Subcutaneous adipose tissue (tissue), 4 donors: ENCODE data around the gene OPALIN. TPM values are rescaled to one million over a fixed set of nuclear protein-coding genes. Genes with fewer than 3 reads are reported as not detected.

Source experiments
- CTCF ChIP-seq: fragments of 450-650 bp; IDR thresholded peaks from one replicate; pipeline ENCODE4 v1.5.1; 2016; ENCODE audit warnings: low read depth, mild to moderate bottlenecking, control low read depth, antibody characterized with exemption, moderate library complexity
- total RNA-seq, 4 donors: library from RNA; depleted of rRNA; stranded (reverse); fragments of >200 nt; gene quantifications; one replicate each; pipeline ENCODE4 v1.1.0, GENCODE V29; 2016

OPALIN gene
- total RNA-seq, 4 donors from 2014 or later = not detected

DNA sequence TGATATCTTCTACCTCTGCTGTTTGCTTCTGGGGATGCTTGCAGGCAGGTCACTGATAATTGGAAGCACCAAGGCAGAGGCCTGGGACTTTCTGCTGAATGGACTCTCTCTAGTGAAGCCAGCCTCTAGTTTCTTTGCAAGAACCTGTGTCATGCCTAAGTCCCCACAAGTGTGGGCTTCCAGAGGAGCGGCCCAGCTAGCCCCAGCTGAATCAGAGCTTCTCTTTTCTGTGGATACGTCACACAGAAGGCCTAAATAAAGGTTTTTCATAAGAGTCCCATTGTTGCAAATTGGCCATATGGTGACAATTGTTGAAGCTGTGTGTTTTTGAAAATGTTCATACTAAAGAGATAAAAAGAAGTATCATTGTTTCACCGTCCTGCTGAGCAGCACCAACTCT is 6.8 kb upstream of the OPALIN start:
- TF ChIP-seq CTCF = no peak

- no peak for TF ChIP-seq CTCF
Observed at GRCh38 chr10:96360766-96361165, 2.0 kb upstream of the OPALIN start.

- TF ChIP-seq CTCF = no peak
Observed at GRCh38 chr10:96360331-96360730, 1.5 kb upstream of the OPALIN start.

DNA sequence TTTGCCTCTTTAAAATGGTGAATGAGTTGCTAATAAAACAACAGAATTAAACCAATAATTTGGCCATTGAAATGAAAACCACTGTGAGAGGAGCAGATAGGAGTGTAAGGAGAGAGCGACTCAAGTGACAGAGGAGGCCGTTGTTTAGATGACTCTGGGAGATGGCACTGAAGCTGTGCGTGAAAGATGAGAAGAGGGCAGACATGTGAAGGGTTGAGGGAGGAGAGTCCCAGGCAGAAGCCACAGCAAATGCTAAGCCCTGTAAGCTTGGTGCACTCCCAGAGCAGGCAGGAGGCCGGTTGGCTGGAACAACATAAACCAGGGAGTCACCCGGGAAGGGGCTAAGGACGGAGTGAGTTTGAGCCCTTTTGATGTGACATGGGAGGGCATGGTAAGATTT is 814 bp upstream of the OPALIN start:
- TF ChIP-seq CTCF = no peak

GRCh38 chr10:96357038-96357620 is 1.7 kb downstream of the OPALIN start:
- TF ChIP-seq CTCF = no peak

GRCh38 chr10:96352582-96352981 is 6.2 kb downstream of the OPALIN start:
- no peak for TF ChIP-seq CTCF

DNA sequence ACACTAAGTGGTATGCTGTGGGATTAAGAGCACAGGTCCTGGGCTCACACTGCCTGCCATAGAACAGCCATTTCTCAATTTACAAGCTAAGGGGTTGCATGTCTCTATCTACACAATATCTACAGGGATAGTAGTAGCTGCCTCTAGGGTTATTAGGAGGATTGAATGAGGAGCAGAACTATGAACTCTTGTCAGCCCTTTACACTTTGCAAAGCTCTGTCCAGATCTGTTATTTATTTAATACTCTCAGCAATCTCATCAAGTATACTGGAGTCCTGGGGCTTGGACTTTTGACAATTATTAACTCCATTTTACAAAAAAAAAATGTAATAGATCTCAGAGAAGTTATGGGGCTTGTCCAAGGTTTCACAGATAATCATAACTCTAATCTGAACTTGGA is 6.8 kb downstream of the OPALIN start:
- TF ChIP-seq CTCF = no peak

DNA sequence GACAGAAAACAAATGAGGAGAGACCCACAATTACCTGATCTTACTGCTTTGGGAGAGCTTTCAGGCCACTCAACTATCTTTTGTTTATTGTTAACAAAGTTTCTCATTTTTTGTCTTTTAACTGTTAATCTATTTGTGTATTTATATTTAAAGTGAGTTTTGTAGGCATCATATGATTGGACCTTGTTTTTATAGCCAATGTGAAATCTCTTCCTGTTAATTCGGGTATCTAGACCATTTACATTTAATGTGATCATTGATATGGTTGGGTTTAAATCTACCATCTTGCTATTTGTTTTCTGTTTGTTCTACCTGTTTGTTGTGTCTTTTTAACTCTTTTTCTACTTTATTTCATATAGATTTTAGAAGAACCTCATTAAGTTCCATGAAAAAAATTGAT is 12.5 kb downstream of the OPALIN start:
- no peak for TF ChIP-seq CTCF
